H1 (cell line): ENCODE measurements around the gene INTS7. TPM values are rescaled to one million over a fixed set of nuclear protein-coding genes. Genes with fewer than 3 reads are reported as not detected.

ENCODE experiments used
- CTCF ChIA-PET: fragments of 300-600 bp; sonication (Branson Sonifier 250); formaldehyde crosslinking; loops from one replicate; lab custom pipeline; 2021; ENCODE audit not compliant: partially characterized antibody; lab: Charles Lee
- POLR2A ChIA-PET: fragments of 300-600 bp; sonication (Branson Sonifier 250); formaldehyde crosslinking; loops from one replicate; lab custom pipeline; 2021; ENCODE audit warnings: inconsistent platforms; ENCODE audit not compliant: partially characterized antibody; lab: Charles Lee
- DNase-seq, 2 experiments: peaks; one replicate each; pipeline versions ENCODE4 v3.0.0 to v3.0.0-alpha.2; 2010 to 2022; ENCODE audit warnings: low spot score in 2 of 2, low read depth in 1 of 2, mixed read lengths in 1 of 2
- FAIRE-seq: peaks from 2 replicates; lab custom pipeline; 2011; peaks lifted over from hg19 to GRCh38; lab: Jason Lieb, UNC
- H2AFZ ChIP-seq: 2 replicates; pipeline ENCODE4 v1.8.1; 2012; ENCODE audit warnings: low read length, inconsistent platforms
- H2AK5ac ChIP-seq: 2 replicates; pipeline ENCODE4 v1.6.1; 2013; ENCODE audit warnings: low read depth, low read length
- H2BK120ac ChIP-seq: replicated peaks from 2 replicates; pipeline ENCODE3; 2013; ENCODE audit warnings: low read depth, low read length, inconsistent platforms
- H2BK12ac ChIP-seq: 2 replicates; pipeline ENCODE4 v1.6.1; 2013; ENCODE audit warnings: low read depth, low read length
- H2BK15ac ChIP-seq: 2 replicates; pipeline ENCODE4 v1.6.1; 2013; ENCODE audit warnings: low read length
- H2BK20ac ChIP-seq: 2 replicates; pipeline ENCODE4 v1.6.1; 2013; ENCODE audit warnings: low read length
- H2BK5ac ChIP-seq: 2 replicates; pipeline ENCODE4 v1.6.1; 2013; ENCODE audit warnings: low read depth, low read length
- H3K14ac ChIP-seq: 2 replicates; pipeline ENCODE4 v1.6.1; 2013; ENCODE audit warnings: inconsistent platforms; ENCODE audit not compliant: insufficient read length
- H3K18ac ChIP-seq: 2 replicates; pipeline ENCODE4 v1.6.1; 2013; ENCODE audit warnings: low read length; ENCODE audit errors: extremely low read depth
- H3K23ac ChIP-seq: 2 replicates; pipeline ENCODE4 v1.6.1; 2013; ENCODE audit warnings: inconsistent platforms; ENCODE audit not compliant: insufficient read length
- H3K23me2 ChIP-seq: 2 replicates; pipeline ENCODE4 v1.6.1; 2013; ENCODE audit warnings: low read depth, low read length
- H3K27ac ChIP-seq: 2 replicates; pipeline ENCODE4 v1.6.1; 2011; ENCODE audit warnings: low read depth, low read length, inconsistent platforms
- H3K27me3 ChIP-seq, 4 experiments: replicated peaks in 1 of 4; 1 replicate in 1 of 4; 2 replicates in 3 of 4; pipeline versions ENCODE4 v1.6.1 to v1.8.1; 2011 to 2013; ENCODE audit warnings: low read length in 3 of 4, mild to moderate bottlenecking in 3 of 4, inconsistent platforms in 2 of 4, mixed read lengths in 2 of 4, moderate library complexity in 1 of 4; ENCODE audit not compliant: control insufficient read depth in 3 of 4, insufficient read depth in 3 of 4; ENCODE audit errors: extremely low read depth in 1 of 4
- H3K36me3 ChIP-seq, 4 experiments: 2 replicates each; pipeline versions ENCODE4 v1.6.1 to v1.8.1; 2011 to 2013; ENCODE audit warnings: mild to moderate bottlenecking in 4 of 4, low read length in 3 of 4, moderate library complexity in 2 of 4, control low read depth in 1 of 4, inconsistent platforms in 1 of 4; ENCODE audit not compliant: insufficient read depth in 4 of 4, control insufficient read depth in 2 of 4
- H3K4ac ChIP-seq: replicated peaks from 2 replicates; pipeline ENCODE3; 2013; ENCODE audit warnings: low read length, low read depth, mixed read lengths, inconsistent platforms; ENCODE audit not compliant: insufficient read length
- H3K4me1 ChIP-seq, 4 experiments: replicated peaks in 1 of 4; 1 replicate in 1 of 4; 2 replicates in 3 of 4; pipeline versions ENCODE4 v1.6.1 to v1.8.1; 2011 to 2013; ENCODE audit warnings: low read length in 3 of 4, inconsistent platforms in 2 of 4, mixed read lengths in 1 of 4; ENCODE audit not compliant: insufficient read depth in 4 of 4, control insufficient read depth in 3 of 4
- H3K4me2 ChIP-seq, 2 experiments: 2 replicates each; pipeline versions ENCODE4 v1.6.1 to v1.8.1; 2011 to 2013; ENCODE audit warnings: low read depth in 2 of 2, low read length in 2 of 2, control low read depth in 1 of 2, inconsistent platforms in 1 of 2, mild to moderate bottlenecking in 1 of 2; ENCODE audit not compliant: insufficient read depth in 1 of 2
- H3K4me3 ChIP-seq, 4 experiments: fragments of 200-600, 300-600 bp in 1 of 4; sonication (generic), shearing (Covaris generic), sonication (Bioruptor Twin) in 1 of 4; 2 replicates each; pipeline versions ENCODE4 v1.5.1 to v1.8.1; 2011 to 2016; ENCODE audit warnings: low read length in 4 of 4, low read depth in 3 of 4, control low read depth in 2 of 4, inconsistent platforms in 2 of 4, mild to moderate bottlenecking in 2 of 4, mixed read lengths in 1 of 4, moderate library complexity in 1 of 4; ENCODE audit not compliant: insufficient read depth in 2 of 4; ENCODE audit errors: extremely low read depth in 1 of 4
- H3K56ac ChIP-seq: replicated peaks from 2 replicates; pipeline ENCODE3; 2013; ENCODE audit warnings: low read depth, mild to moderate bottlenecking, mixed read lengths, low read length, inconsistent platforms; ENCODE audit not compliant: insufficient read length
- H3K79me1 ChIP-seq: 2 replicates; pipeline ENCODE4 v1.6.1; 2013; ENCODE audit warnings: low read depth, low read length, control low read depth
- H3K79me2 ChIP-seq, 2 experiments: 2 replicates each; pipeline versions ENCODE4 v1.6.1 to v1.8.1; 2012 to 2013; ENCODE audit warnings: low read length in 2 of 2, mild to moderate bottlenecking in 2 of 2, inconsistent platforms in 1 of 2; ENCODE audit not compliant: insufficient read depth in 2 of 2, control insufficient read depth in 1 of 2
- H3K9ac ChIP-seq, 4 experiments: replicated peaks in 1 of 4; 1 replicate in 1 of 4; 2 replicates in 3 of 4; pipeline versions ENCODE4 v1.6.1 to v1.8.1; 2011 to 2013; ENCODE audit warnings: low read depth in 3 of 4, low read length in 3 of 4, control low read depth in 2 of 4, mild to moderate bottlenecking in 2 of 4, moderate library complexity in 2 of 4, inconsistent platforms in 1 of 4; ENCODE audit errors: extremely low read depth in 1 of 4
- H3K9me3 ChIP-seq, 2 experiments: 2 replicates each; pipeline versions ENCODE4 v1.6.1 to v1.8.1; 2012 to 2013; ENCODE audit warnings: mild to moderate bottlenecking in 2 of 2, moderate library complexity in 2 of 2, control low read depth in 1 of 2, inconsistent platforms in 1 of 2, low read depth in 1 of 2, low read length in 1 of 2, mixed read lengths in 1 of 2; ENCODE audit not compliant: insufficient read depth in 2 of 2
- H4K20me1 ChIP-seq, 2 experiments: replicated peaks in 1 of 2; 2 replicates each; pipeline versions ENCODE3 to v1.8.1; 2011 to 2013; ENCODE audit warnings: inconsistent platforms in 2 of 2, low read length in 2 of 2, mild to moderate bottlenecking in 1 of 2; ENCODE audit not compliant: insufficient read depth in 2 of 2, control insufficient read depth in 1 of 2
- H4K5ac ChIP-seq: 2 replicates; pipeline ENCODE4 v1.6.1; 2013; ENCODE audit warnings: low read length, low read depth, mixed read lengths, inconsistent platforms; ENCODE audit not compliant: insufficient read length
- H4K8ac ChIP-seq: 2 replicates; pipeline ENCODE4 v1.8.0; 2013; ENCODE audit warnings: mild to moderate bottlenecking, moderate library complexity, low read length, inconsistent platforms; ENCODE audit not compliant: insufficient read depth; ENCODE audit errors: extremely low read depth
- H4K91ac ChIP-seq: replicated peaks from 2 replicates; pipeline ENCODE3; 2013; ENCODE audit warnings: low read length, mixed read lengths, inconsistent platforms; ENCODE audit not compliant: insufficient read length
- CTBP2 ChIP-seq: IDR thresholded peaks from 2 replicates; pipeline ENCODE4 v1.7.0; 2011; ENCODE audit warnings: borderline replicate concordance, mild to moderate bottlenecking, moderate library complexity, mixed read lengths, low read length; ENCODE audit not compliant: insufficient read depth, insufficient read length
- E2F6 ChIP-seq: IDR thresholded peaks from 2 replicates; pipeline ENCODE4 v1.6.1; 2012; ENCODE audit warnings: inconsistent platforms
- FOSL1 ChIP-seq: IDR thresholded peaks from 2 replicates; pipeline ENCODE4 v1.6.1; 2011; ENCODE audit warnings: mild to moderate bottlenecking, low read depth, low read length, moderate library complexity; ENCODE audit not compliant: insufficient read depth
- KDM4A ChIP-seq: IDR thresholded peaks from one replicate; pipeline ENCODE4 v1.7.1; 2012; ENCODE audit warnings: low read depth, mild to moderate bottlenecking, moderate library complexity, low read length, inconsistent platforms; ENCODE audit not compliant: severe bottlenecking
- SP4 ChIP-seq: IDR thresholded peaks from 2 replicates; pipeline ENCODE4 v1.6.1; 2012; ENCODE audit warnings: low read length, inconsistent platforms
- TCF12 ChIP-seq: IDR thresholded peaks from 2 replicates; pipeline ENCODE4 v1.6.1; 2011; ENCODE audit warnings: low read depth, mild to moderate bottlenecking, low read length
- TEAD4 ChIP-seq: IDR thresholded peaks from 2 replicates; pipeline ENCODE4 v1.6.1; 2012; ENCODE audit warnings: low read depth, low read length, inconsistent platforms, mixed read lengths
- WGBS, 2 experiments: shearing (Covaris generic) in 1 of 2; methylation state at CpG; one replicate each; pipeline versions ENCODE4 v1.1.6 to v1.1.7; 2013 to 2015; ENCODE audit warnings: low lambda C conversion rate in 2 of 2, mixed read lengths in 2 of 2, inconsistent platforms in 1 of 2, low coverage in 1 of 2, missing lambda C conversion rate in 1 of 2; ENCODE audit not compliant: insufficient replicate concordance in 2 of 2, insufficient coverage in 1 of 2, insufficient read length in 1 of 2; ENCODE audit errors: extremely low coverage in 1 of 2, missing lambda C conversion rate in 1 of 2; 5-methylcytosine and 5-hydroxymethylcytosine counted together
- polyA plus RNA-seq, 7 experiments: library from polyadenylated mRNA; depleted of rRNA in 3 of 7; stranded (reverse) in 5 of 7; unstranded in 2 of 7; fragments of >200 nt in 5 of 7; fragments of 200-250 nt in 2 of 7; gene quantifications; 1 replicate in 5 of 7; 2 replicates in 1 of 7; 4 replicates in 1 of 7; pipeline versions ENCODE4 v1.2.1 to v1.2.3, GENCODE V29; 2011 to 2013; ENCODE audit warnings: missing spikeins in 2 of 7, mixed read lengths in 2 of 7
- total RNA-seq: library from RNA; stranded (reverse); fragmentation: NEBNext Ultra II Directional; extraction: Animal tissue kit (Norgen Biotek cat#: 25700); gene quantifications from 2 replicates; pipeline ENCODE4 v1.2.1, GENCODE V29; 2021
- TF ChIP-seq, protein P1 (sequence below): IDR thresholded peaks from 2 replicates; pipeline ENCODE4 v1.6.1; 2011; ENCODE audit warnings: low read depth, mild to moderate bottlenecking, low read length; ENCODE audit not compliant: insufficient read depth

INTS7 gene
- total and polyA plus RNA-seq, 2 of the 8 experiments (the other 6 are each of a cell fraction or from before 2014, with no cell fraction given): 15.2 to 22.4 TPM

GRCh38 chr1:212074856-212075255, 39.5 kb upstream of the INTS7 start:
- Histone ChIP-seq H2BK20ac (no peak overlapping the region), H3K27me3 (no peaks in the 10 kb centered on the region), H2AFZ (no peak overlapping the region), H4K8ac (no peak overlapping the region), H4K20me1 (no peaks in the 10 kb centered on the region), H3K79me2 (no peaks in the 10 kb centered on the region), H2BK120ac (no peak overlapping the region), H3K4ac (no peak overlapping the region), H2BK15ac (no peak overlapping the region), H4K91ac (no peak overlapping the region), H3K4me3 (no peak overlapping the region), H3K4me2 (no peak overlapping the region), H3K9ac (no peak overlapping the region), H3K14ac (no peak overlapping the region), H2BK5ac (no peak overlapping the region), H2AK5ac (no peak overlapping the region), H3K18ac (no peak overlapping the region), H3K36me3 (peaks cover 10 to 75% (median 31%) of the 10 kb centered on the region in 4 experiments), H3K9me3 (no peaks in the 10 kb centered on the region), H3K79me1 (no peaks in the 10 kb centered on the region), H2BK12ac (no peak overlapping the region), H4K5ac (no peak overlapping the region), H3K23ac (no peak overlapping the region), H3K56ac (no peak overlapping the region), H3K27ac (no peak overlapping the region), H3K23me2 (no peaks in the 10 kb centered on the region), H3K4me1 (no peaks in the 10 kb centered on the region)
- no peak for FAIRE-seq
- ChIA-PET POLR2A (no interaction called here), CTCF (no interaction called here)
- WGBS, 2 experiments: 91% methylated on average over 3 of the region's 3 CpGs; no CpG with 5 or more reads in 1 of the 2 experiments
- no peak for DNase-seq
- TF ChIP-seq E2F6 (no peak), FOSL1 (no peak), CTBP2 (no peak), TCF12 (no peak), SP4 (no peak), TEAD4 (no peak), KDM4A (no peak)
- TF ChIP-seq, protein P1, sequence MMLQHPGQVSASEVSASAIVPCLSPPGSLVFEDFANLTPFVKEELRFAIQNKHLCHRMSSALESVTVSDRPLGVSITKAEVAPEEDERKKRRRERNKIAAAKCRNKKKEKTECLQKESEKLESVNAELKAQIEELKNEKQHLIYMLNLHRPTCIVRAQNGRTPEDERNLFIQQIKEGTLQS: no peak
